ENCODE data around the gene TRAPPC11. TPM values are rescaled to one million over a fixed set of nuclear protein-coding genes. Genes with fewer than 3 reads are reported as not detected.
A peak's percentile ranks its signal among the peaks of the same experiment; 100 is the strongest.

The TRAPPC11 gene
- total and polyA plus RNA-seq, 9 of the 15 experiments (the other 6 are each of a cell fraction or from before 2014, with no cell fraction given): 11.6 to 49.0 (median 28.7) TPM

- Histone ChIP-seq H3K27me3 (ENCODE audit: control insufficient read depth in 2 of 2, insufficient read depth in 2 of 2, low read length in 2 of 2) (peaks cover 6 to 32% of the 10 kb centered on the region in 2 experiments; a peak in 4 of 5 replicates), H4K20me1 (replicated peaks; ENCODE audit: control insufficient read depth, insufficient read depth, low read length) (no peaks in the 10 kb centered on the region), H3K9me3 (replicated peaks; ENCODE audit: control insufficient read depth, insufficient read depth, low read depth, low read length) (no peaks in the 10 kb centered on the region), H3K9me1 (ENCODE audit: control insufficient read depth, insufficient read depth, low read length) (no peaks in the 10 kb centered on the region), H3K27ac (ENCODE audit: extremely low read depth, low read depth, low read length) (no peak overlapping the region), H3K4me2 (ENCODE audit: insufficient read depth, low read length) (no peak overlapping the region), H3K4me3 (no peak overlapping the region), H3K9ac (ENCODE audit: insufficient read depth in 1 of 2, low read depth in 2 of 2, low read length in 2 of 2) (no peak overlapping the region), H3K36me3 (ENCODE audit: control insufficient read depth, insufficient read depth, low read length) (no peaks in the 10 kb centered on the region), H3K79me2 (ENCODE audit: control insufficient read depth, insufficient read depth, low read length) (no peaks in the 10 kb centered on the region), H3K4me1 (replicated peaks in 1 of 2; ENCODE audit: control insufficient read depth in 2 of 2, insufficient read depth in 2 of 2, low read length in 2 of 2) (peaks cover 0 to 9% of the 10 kb centered on the region in 2 experiments; a peak in 2 of 5 replicates), H2AFZ (ENCODE audit: low read depth, low read length) (no peak overlapping the region)
- no TSS peak for BruUV-seq (replicated peaks)
- peak; percentile 68 for ATAC-seq
- in situ Hi-C loops (cut with MboI) (no loop called here), intact Hi-C loops (cut with micrococcal nuclease) (no loop called here)
- FAIRE-seq: no peak
- POLR2A ChIA-PET: interaction anchor here (0.7 kb wide), 1 partner anchor 15 kb away, joined by 3 read pairs; no protein-coding TSS in a partner anchor
- DNase-seq (ENCODE audit: extremely low read depth in 1 of 4, low spot score in 3 of 4): peak in 1 of 4 experiments; percentile 8
- WGBS (ENCODE audit: insufficient coverage, low coverage, missing lambda C conversion rate): 42% methylated on average over 38 of the region's 38 CpGs
- CTCF ChIA-PET (ENCODE audit: low intra/inter-chr PET ratio): interaction anchor here (0.6 kb wide), 1 partner anchor 249 kb away, joined by 3 read pairs; no protein-coding TSS in a partner anchor
- TF ChIP-seq RAD21 (CRISPR knock-in tag; conservative IDR thresholded peaks at IDR 0.05 in 1 of 2, IDR thresholded peaks at IDR 0.05 in 1 of 2) (peak in 1 of 2 experiments; percentile 22; a peak in 1 of 4 replicates), CTCF (IDR thresholded peaks at IDR 0.05 in 2 of 3, conservative IDR thresholded peaks at IDR 0.05 in 1 of 3; ENCODE audit: insufficient read depth in 2 of 3, low read depth in 1 of 3, low read length in 3 of 3) (peak in 2 of 3 experiments; percentile 23; a peak in 1 of 6 replicates), NRF1 (conservative IDR thresholded peaks at IDR 0.05 in 1 of 2, IDR thresholded peaks at IDR 0.05 in 1 of 2) (peak; percentile 53 to 66), ATF4 (CRISPR knock-in tag; IDR thresholded peaks at IDR 0.05) (no peak)
Observed at GRCh38 chr4:183721207-183722081, 62.4 kb downstream of the TRAPPC11 start.
